Retinal pigment epithelial cell (primary cell): ENCODE results near the gene DPP6.

ENCODE experiments used
- DNase-seq: peaks from one replicate; pipeline ENCODE4 v3.0.0-alpha.2; 2010; ENCODE audit warnings: low read depth
- H3K4me3 ChIP-seq: 2 replicates; pipeline ENCODE4 v1.5.1; 2011; ENCODE audit warnings: mild to moderate bottlenecking, low read length, control low read depth, moderate library complexity
- TF ChIP-seq, protein P1 (sequence below): conservative IDR thresholded peaks from 2 replicates; pipeline ENCODE4 v1.5.1; 2011; ENCODE audit warnings: low read depth, low read length, control low read depth, inconsistent platforms

The DPP6 gene

DNA sequence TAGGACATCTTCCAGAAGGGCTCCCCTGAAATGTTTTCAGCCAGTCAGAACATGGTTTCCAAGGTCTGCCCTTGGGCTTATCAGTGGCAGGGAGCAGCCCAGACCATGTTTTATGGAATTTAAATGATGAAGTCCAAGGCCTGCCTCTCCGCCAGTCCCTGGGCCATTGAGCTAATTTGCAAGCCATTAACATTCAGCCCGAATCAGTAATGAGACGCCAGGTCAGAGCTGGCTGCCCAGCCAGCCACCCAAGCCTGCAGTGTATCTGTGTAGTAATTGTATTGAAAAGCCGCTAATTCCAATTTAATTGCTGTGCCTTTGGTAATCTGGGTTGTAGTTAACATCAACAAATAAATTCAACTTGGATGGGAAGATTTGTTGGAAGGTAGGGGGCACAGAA lies 819.3 kb downstream of the DPP6 start:
- no peak for DNase-seq

DNA sequence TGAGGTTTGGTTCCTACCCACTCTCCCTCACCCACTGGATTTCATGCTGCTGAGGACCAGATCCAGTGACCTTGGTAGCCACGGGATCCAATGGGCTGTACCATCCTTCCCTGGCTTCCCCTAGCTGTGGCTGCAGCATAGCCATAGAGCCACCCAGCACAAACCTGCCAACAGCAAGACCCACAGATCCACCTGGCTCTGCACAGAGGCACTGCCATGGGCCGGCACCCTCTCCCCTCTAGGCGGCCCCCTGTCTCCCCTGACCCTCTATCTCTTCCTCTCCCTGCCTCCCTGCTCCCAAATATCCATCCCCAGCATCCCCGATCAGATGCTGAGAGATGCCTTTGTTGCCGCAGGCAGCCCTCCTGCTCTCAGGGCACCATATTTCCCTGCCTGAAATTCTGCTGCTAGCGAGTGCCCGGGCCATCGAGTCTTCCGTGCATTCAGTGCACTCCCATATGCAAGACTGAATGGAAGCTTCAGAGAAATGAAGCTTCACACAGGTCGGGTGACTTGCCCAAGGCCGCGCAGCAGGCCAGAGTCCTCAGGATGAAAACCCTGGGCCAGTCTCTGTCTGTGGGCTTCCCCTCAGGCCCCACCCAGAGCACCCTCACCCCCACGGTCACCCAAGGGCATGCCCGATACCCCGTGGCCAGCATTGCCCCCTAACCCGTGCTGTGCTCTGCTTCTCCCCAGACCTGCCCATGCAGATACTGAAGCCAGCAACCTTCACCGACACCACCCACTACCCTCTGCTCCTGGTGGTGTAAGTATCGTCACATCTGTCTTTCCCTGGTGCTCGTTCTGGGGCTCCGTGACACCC lies 819.9 kb downstream of the DPP6 start:
- TF ChIP-seq, protein P1, sequence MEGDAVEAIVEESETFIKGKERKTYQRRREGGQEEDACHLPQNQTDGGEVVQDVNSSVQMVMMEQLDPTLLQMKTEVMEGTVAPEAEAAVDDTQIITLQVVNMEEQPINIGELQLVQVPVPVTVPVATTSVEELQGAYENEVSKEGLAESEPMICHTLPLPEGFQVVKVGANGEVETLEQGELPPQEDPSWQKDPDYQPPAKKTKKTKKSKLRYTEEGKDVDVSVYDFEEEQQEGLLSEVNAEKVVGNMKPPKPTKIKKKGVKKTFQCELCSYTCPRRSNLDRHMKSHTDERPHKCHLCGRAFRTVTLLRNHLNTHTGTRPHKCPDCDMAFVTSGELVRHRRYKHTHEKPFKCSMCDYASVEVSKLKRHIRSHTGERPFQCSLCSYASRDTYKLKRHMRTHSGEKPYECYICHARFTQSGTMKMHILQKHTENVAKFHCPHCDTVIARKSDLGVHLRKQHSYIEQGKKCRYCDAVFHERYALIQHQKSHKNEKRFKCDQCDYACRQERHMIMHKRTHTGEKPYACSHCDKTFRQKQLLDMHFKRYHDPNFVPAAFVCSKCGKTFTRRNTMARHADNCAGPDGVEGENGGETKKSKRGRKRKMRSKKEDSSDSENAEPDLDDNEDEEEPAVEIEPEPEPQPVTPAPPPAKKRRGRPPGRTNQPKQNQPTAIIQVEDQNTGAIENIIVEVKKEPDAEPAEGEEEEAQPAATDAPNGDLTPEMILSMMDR, result no peak
- DNase-seq, result no peak
- no peak overlapping the region for H3K4me3 ChIP-seq

More for the DNA sequence above, 819.3 kb downstream of the DPP6 start:
- TF ChIP-seq, protein P1, result no peak
- H3K4me3 ChIP-seq, result no peak overlapping the region

DNA sequence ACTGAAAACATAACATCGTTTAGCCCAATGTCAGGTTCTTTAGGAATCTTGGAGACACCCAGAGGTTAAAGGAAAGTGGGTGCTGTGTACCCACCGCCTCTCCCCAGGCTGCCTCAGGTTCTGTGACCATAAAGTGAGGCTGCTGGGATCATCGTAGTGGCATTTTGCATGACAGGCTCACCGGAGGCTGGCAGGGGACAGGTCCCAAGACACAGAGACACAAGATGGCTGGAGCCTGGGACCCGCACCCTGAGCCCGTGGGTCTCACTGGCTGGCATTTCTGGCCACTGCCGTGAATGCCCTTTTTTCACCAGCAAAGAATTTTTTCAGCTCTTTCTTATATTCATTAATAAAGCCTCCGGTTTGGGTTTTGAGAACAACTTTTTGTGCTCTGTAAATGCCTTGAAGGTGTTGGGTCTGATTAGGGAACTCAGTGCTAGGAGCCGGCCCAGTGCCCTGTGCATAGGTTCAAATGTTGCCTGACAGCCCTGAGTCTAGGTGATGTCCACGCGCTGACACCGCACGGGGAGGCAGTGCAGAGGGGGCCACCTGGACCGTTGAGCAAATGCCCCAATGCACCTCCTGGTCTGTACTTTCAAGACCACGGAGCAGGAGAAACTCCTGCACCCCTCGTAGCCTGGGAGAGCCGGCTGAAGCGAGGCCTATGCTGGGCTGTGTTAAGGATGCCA lies 820.8 kb downstream of the DPP6 start:
- no peak overlapping the region for H3K4me3 ChIP-seq
- TF ChIP-seq, protein P1, result no peak
- DNase-seq, result no peak

DNA sequence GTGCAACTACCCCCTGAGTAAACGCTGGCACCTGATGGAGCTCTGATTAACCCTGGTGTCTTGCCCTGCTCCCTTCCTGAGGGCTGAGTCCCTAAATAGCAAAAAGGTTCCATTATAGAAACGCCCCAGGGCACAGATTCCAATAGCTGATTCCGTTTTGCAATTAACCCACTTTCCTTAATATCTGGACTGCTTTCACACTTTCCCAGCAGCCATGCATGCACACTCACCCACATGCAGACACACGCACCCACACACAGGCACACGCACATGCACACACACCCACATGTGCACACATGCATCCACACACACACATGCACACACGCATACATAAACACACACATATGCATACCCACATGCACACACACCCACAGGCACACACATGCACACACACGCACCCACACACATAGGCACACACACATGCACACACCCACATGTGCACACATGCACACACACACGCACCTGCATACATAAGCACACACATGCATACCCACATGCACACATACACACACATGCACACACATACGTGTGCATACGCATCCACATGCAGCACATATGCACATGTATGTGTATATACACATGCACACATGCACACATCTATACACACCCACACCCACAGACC lies 821.4 kb downstream of the DPP6 start:
- H3K4me3 ChIP-seq, result no peak overlapping the region
- no peak for DNase-seq
- TF ChIP-seq, protein P1, result no peak

DNA sequence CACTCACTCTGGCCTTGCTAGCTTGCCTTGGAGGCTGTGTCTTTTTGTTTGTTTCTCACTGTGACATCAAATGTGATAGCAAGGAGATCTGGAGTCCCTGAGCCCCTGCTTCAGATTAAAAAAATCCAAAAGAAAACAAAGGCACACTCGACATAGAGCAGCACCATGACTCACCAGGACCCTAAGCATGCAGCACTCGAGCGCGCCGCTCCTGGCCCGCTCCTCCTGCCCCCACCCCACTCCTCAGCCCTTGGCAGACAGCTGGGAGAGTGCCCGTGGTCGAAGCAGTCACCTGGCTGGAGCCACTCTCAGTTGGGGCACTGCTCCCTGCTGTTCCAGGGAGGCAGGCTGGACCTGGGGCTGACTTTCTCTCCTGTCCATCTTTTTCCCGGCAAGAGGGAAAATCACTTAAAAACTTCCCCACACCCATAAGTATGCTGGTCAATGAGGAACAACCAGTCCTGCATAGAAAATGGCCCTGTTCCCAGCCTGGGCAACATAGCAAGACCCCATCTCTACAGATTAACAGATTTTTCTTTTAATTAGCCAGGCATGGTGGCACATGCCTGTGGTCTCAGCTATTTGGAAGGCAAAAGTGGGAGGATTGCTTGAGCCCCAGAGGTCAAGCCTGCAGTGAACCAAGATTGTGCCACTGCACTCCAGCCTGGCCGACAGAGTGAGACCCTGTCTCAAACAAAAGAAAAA lies 822.4 kb downstream of the DPP6 start:
- TF ChIP-seq, protein P1, result no peak
- H3K4me3 ChIP-seq, result no peak overlapping the region
- no peak for DNase-seq

DNA sequence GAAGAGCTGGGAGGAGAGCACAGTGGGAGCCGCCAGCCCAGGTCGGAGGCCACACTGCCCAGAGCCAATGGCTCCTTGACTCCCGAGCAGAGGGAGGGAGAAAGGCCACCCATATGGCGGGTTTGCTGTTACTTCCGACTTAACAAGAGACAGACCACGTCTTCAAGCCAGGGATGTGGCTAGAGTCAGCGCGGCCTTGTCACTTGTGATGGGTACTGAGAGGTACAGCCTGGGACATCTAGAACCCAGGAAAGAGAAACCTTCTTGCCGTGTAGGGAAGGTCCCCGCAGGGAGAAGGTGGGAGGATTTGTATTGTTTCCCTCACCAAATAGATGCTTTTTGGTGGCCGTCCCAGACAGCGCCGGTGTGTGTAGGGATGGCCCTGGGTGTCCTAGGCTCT lies 823.1 kb downstream of the DPP6 start:
- no peak for DNase-seq
- no peak overlapping the region for H3K4me3 ChIP-seq
- TF ChIP-seq, protein P1, result no peak
